ENCODE data around the gene TAX1BP3. TPM values are rescaled to one million over a fixed set of nuclear protein-coding genes. Genes with fewer than 3 reads are reported as not detected.

TAX1BP3 gene
- total RNA-seq, 2 donors from 2014 or later = 69.6 to 86.8 TPM

GRCh38 chr17:3658784-3659449 lies 9.5 kb downstream of the TAX1BP3 start:
- DNase-seq = peak; percentile 51
- Histone ChIP-seq H3K9me3 (ENCODE audit: control insufficient read depth, low read length) (no peaks in the 10 kb centered on the region), H3K4me1 (ENCODE audit: control insufficient read depth, insufficient read depth, low read length) (no peaks in the 10 kb centered on the region), H3K36me3 (ENCODE audit: control insufficient read depth, insufficient read depth, low read length) (peaks cover 18% of the 10 kb centered on the region), H3K27me3 (ENCODE audit: control insufficient read depth, insufficient read depth, low read length, poor library complexity, severe bottlenecking) (no peaks in the 10 kb centered on the region), H3K9ac (ENCODE audit: extremely low read depth, low read length, poor library complexity, severe bottlenecking) (no peak overlapping the region), H3K27ac (ENCODE audit: low read depth, low read length) (peak overlapping the region; percentile 24), H3K4me3 (ENCODE audit: low read length) (no peak overlapping the region)
- Mint-ChIP-seq H3K36me3 (ENCODE audit: low read depth) (peaks cover 22% of the 10 kb centered on the region), H3K4me1 (no peaks in the 10 kb centered on the region), H3K9me3 (no peaks in the 10 kb centered on the region), H3K27me3 (ENCODE audit: insufficient read depth) (no peaks in the 10 kb centered on the region), H3K4me3 (no peak overlapping the region), H3K27ac (no peak overlapping the region)
- WGBS, 2 experiments (ENCODE audit: insufficient coverage in 1 of 2, insufficient read length in 1 of 2) = 90 to 91% methylated on average over 9 to 22 of the region's 22 CpGs
- TF ChIP-seq CTCF (conservative IDR thresholded peaks at IDR 0.05) = no peak

- H3K36me3 ChIP-seq (ENCODE audit: control insufficient read depth, insufficient read depth, low read length) = peaks cover 16% of the 10 kb centered on the region
- H3K4me1 ChIP-seq (ENCODE audit: control insufficient read depth, insufficient read depth, low read length) = no peaks in the 10 kb centered on the region
- peak; percentile 56 for DNase-seq
- WGBS, 2 experiments (ENCODE audit: insufficient coverage in 1 of 2, insufficient read length in 1 of 2) = 93 to 95% methylated on average over 26 to 41 of the region's 42 CpGs
- no peak overlapping the region for H3K4me3 ChIP-seq (ENCODE audit: low read length)
- H3K27ac Mint-ChIP-seq = no peak overlapping the region
- H3K36me3 Mint-ChIP-seq (ENCODE audit: low read depth) = peaks cover 25% of the 10 kb centered on the region
- H3K27ac ChIP-seq (ENCODE audit: low read depth, low read length) = no peak overlapping the region
- H3K9me3 Mint-ChIP-seq = no peaks in the 10 kb centered on the region
- TF ChIP-seq CTCF (conservative IDR thresholded peaks at IDR 0.05) = no peak
- H3K27me3 ChIP-seq (ENCODE audit: control insufficient read depth, insufficient read depth, low read length, poor library complexity, severe bottlenecking) = no peaks in the 10 kb centered on the region
- H3K9me3 ChIP-seq (ENCODE audit: control insufficient read depth, low read length) = no peaks in the 10 kb centered on the region
- H3K4me1 Mint-ChIP-seq = no peaks in the 10 kb centered on the region
- no peak overlapping the region for H3K4me3 Mint-ChIP-seq
- no peak overlapping the region for H3K9ac ChIP-seq (ENCODE audit: extremely low read depth, low read length, poor library complexity, severe bottlenecking)
- H3K27me3 Mint-ChIP-seq (ENCODE audit: insufficient read depth) = no peaks in the 10 kb centered on the region
Measured at GRCh38 chr17:3657874-3658783, 10.2 kb downstream of the TAX1BP3 start.

GRCh38 chr17:3657588-3657869 lies 10.8 kb downstream of the TAX1BP3 start:
- Histone ChIP-seq H3K4me3 (ENCODE audit: low read length) (no peak overlapping the region), H3K27ac (ENCODE audit: low read depth, low read length) (no peak overlapping the region), H3K27me3 (ENCODE audit: control insufficient read depth, insufficient read depth, low read length, poor library complexity, severe bottlenecking) (no peaks in the 10 kb centered on the region), H3K9me3 (ENCODE audit: control insufficient read depth, low read length) (no peaks in the 10 kb centered on the region), H3K4me1 (ENCODE audit: control insufficient read depth, insufficient read depth, low read length) (no peaks in the 10 kb centered on the region), H3K36me3 (ENCODE audit: control insufficient read depth, insufficient read depth, low read length) (peaks cover 11% of the 10 kb centered on the region), H3K9ac (ENCODE audit: extremely low read depth, low read length, poor library complexity, severe bottlenecking) (no peak overlapping the region)
- H3K4me1 Mint-ChIP-seq = no peaks in the 10 kb centered on the region
- no peak for TF ChIP-seq CTCF (conservative IDR thresholded peaks at IDR 0.05)
- H3K4me3 Mint-ChIP-seq = no peak overlapping the region
- peaks cover 27% of the 10 kb centered on the region for H3K36me3 Mint-ChIP-seq (ENCODE audit: low read depth)
- no peaks in the 10 kb centered on the region for H3K9me3 Mint-ChIP-seq
- DNase-seq = peak; percentile 54
- H3K27me3 Mint-ChIP-seq (ENCODE audit: insufficient read depth) = no peaks in the 10 kb centered on the region
- no peak overlapping the region for H3K27ac Mint-ChIP-seq
- WGBS, 2 experiments (ENCODE audit: insufficient coverage in 1 of 2, insufficient read length in 1 of 2) = 89 to 94% methylated on average over 6 to 7 of the region's 7 CpGs
